Glutamatergic neuron (in vitro differentiated cells): ENCODE results near the gene SF3A2. TPM values are rescaled to one million over a fixed set of nuclear protein-coding genes. Genes with fewer than 3 reads are reported as not detected.

Experiments
- DNase-seq: peaks from one replicate; pipeline ENCODE4 v3.0.0; 2022
- H3K27ac Mint-ChIP-seq: one replicate; pipeline ENCODE4 v1.8.0; 2020; ENCODE audit warnings: mild to moderate bottlenecking, mixed read lengths, inconsistent platforms; ENCODE audit not compliant: unreplicated experiment
- H3K27me3 Mint-ChIP-seq: one replicate; pipeline ENCODE4 v1.8.0; 2020; ENCODE audit warnings: mild to moderate bottlenecking, moderate library complexity, mixed read lengths, inconsistent platforms; ENCODE audit not compliant: unreplicated experiment
- H3K36me3 Mint-ChIP-seq: one replicate; pipeline ENCODE4 v1.8.0; 2020; ENCODE audit warnings: mild to moderate bottlenecking, mixed read lengths, inconsistent platforms; ENCODE audit not compliant: unreplicated experiment
- H3K4me1 Mint-ChIP-seq: one replicate; pipeline ENCODE4 v1.8.0; 2020; ENCODE audit warnings: mild to moderate bottlenecking, low read depth, mixed read lengths, inconsistent platforms; ENCODE audit not compliant: unreplicated experiment
- H3K4me3 Mint-ChIP-seq: one replicate; pipeline ENCODE4 v1.8.0; 2020; ENCODE audit warnings: mild to moderate bottlenecking, mixed read lengths, inconsistent platforms; ENCODE audit not compliant: unreplicated experiment
- H3K9me3 Mint-ChIP-seq: one replicate; pipeline ENCODE4 v1.8.0; 2020; ENCODE audit warnings: mild to moderate bottlenecking, moderate library complexity, mixed read lengths, inconsistent platforms; ENCODE audit not compliant: unreplicated experiment
- CTCF ChIP-seq: fragments of 200-600 bp; sonication (generic); IDR thresholded peaks from one replicate; pipeline ENCODE4 v1.5.0; 2021; ENCODE audit not compliant: partially characterized antibody, unreplicated experiment
- long read RNA-seq: library from polyadenylated mRNA; unstranded; transcript quantifications from one replicate; pipeline ENCODE4 v2.0.0, GENCODE V29; 2020; ENCODE audit not compliant: unreplicated experiment
- total RNA-seq: library from RNA; stranded (reverse); fragmentation: NEBNext Ultra II Directional; extraction: Animal tissue kit (Norgen Biotek cat#: 25700); gene quantifications from one replicate; pipeline ENCODE4 v1.2.1, GENCODE V29; 2021; ENCODE audit not compliant: unreplicated experiment

SF3A2 gene
- total RNA-seq: 101 TPM
- long read RNA-seq, partial matches to known transcripts: 0 of 3 reads
- long read RNA-seq, other reads (novel, unspliced or antisense): 3 of 3 reads

DNA sequence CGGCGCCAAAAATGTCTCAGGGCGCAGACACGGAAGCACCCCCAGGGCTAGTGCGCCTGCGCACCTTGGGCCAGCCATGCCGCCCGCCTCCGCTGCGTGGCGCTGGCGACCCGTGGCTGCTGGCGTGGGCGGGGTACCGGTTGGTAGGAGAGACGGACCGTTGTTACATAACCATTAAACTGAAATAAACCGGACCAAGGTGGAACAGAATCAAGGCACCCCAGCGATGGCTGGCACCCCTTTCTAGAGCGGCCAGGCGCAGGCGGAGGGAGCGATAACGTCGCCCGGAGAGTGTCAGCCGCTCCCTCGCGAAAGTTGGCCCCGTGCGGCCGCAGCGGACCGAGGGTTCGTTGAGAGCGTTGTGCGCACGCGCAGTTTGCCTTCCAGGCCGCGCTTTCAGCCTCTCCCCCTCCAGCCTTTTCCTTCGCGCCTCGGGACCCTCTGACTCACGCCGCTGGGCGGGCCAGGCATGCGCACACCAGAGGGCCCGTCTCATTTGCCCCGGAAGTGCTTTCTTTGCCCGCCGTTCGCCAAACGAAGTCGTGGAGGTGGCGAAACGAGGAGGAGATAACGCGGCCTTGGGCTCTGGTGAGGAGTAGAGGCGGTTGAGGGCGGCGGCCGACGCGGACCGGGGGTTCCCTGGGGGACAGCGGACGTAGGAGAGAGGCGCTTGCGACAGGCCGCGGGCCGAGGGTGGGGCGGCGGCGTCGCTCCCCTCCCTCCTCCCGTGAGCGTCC is at the start of gene SF3A2, which contains the start of gene PLEKHJ1:
TSS of gene SF3A2 (plus strand) at position 511 of the 737 bp plus-strand sequence. CDS start 6,595 bp downstream, outside the sequence.
TSS of gene PLEKHJ1 (minus strand) at position 16 of the 737 bp plus-strand sequence. CDS start 81 bp downstream, outside the sequence.
- Mint-ChIP-seq H3K9me3 (peaks cover 28% of the 10 kb centered on the region), H3K4me3 (peak within 1 kb of the TSS; percentile 97), H3K4me1 (peaks cover 31% of the 10 kb centered on the region), H3K27ac (peak within 1 kb of the TSS; percentile 97), H3K36me3 (no peaks in the 10 kb centered on the region), H3K27me3 (peaks cover 18% of the 10 kb centered on the region)
- DNase-seq: peak; percentile 97
- peak; percentile 96 for TF ChIP-seq CTCF

- no peaks in the 10 kb centered on the region for H3K36me3 Mint-ChIP-seq
- no peak overlapping the region for H3K27ac Mint-ChIP-seq
- no peak overlapping the region for H3K4me3 Mint-ChIP-seq
- peaks cover 3% of the 10 kb centered on the region for H3K27me3 Mint-ChIP-seq
- no peaks in the 10 kb centered on the region for H3K4me1 Mint-ChIP-seq
- H3K9me3 Mint-ChIP-seq: peaks cover 6% of the 10 kb centered on the region
- TF ChIP-seq CTCF: no peak
- DNase-seq: no peak
These were observed 49.5 kb upstream of the SF3A2 start for GRCh38 chr19:2187159-2187558.

- Mint-ChIP-seq H3K36me3 (no peaks in the 10 kb centered on the region), H3K9me3 (peaks cover 6% of the 10 kb centered on the region), H3K27me3 (peaks cover 9% of the 10 kb centered on the region), H3K4me1 (no peaks in the 10 kb centered on the region), H3K27ac (no peak overlapping the region), H3K4me3 (no peak overlapping the region)
- no peak for TF ChIP-seq CTCF
- no peak for DNase-seq
These were observed 47.8 kb upstream of the SF3A2 start for GRCh38 chr19:2188708-2189385.

DNA sequence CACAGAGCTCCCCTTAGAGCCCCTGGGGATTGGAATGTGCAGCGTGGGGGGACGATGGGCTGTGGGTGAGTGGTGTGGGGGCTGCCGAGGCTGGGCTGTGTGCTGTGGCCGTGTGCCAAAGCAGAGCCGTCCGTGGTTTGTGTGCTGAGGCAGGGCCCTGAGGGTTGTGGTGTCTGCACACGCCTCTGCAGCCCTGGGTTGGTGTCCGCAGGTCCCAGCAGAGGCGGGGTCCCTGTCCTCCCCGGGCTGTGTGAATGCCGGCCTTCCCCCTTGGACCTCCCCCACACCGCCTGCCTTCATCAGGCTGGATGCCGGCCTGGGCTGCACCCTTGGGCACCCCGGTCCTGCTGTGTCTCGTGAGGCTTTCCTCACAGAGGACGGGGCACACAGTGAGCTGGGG is 46.7 kb upstream of the SF3A2 start:
- Mint-ChIP-seq H3K27ac (no peak overlapping the region), H3K36me3 (no peaks in the 10 kb centered on the region), H3K27me3 (peaks cover 6% of the 10 kb centered on the region), H3K4me3 (no peak overlapping the region), H3K9me3 (peaks cover 5% of the 10 kb centered on the region), H3K4me1 (no peaks in the 10 kb centered on the region)
- TF ChIP-seq CTCF: no peak
- DNase-seq: no peak
